HTR-8/SVneo (cell line): ENCODE data around the gene ZSCAN12.
A peak's percentile ranks its signal among the peaks of the same experiment; 100 is the strongest.
"Not testable (repeated sequence)": the region's sequence is repeated elsewhere in the genome, so short reads cannot be mapped to it uniquely, and the experiment has no call there.

Experiments used
- DNase-seq: peaks from one replicate; pipeline ENCODE4 v3.0.0; 2011; ENCODE audit warnings: low spot score, mixed read lengths; ENCODE audit not compliant: insufficient read length
- FAIRE-seq: peaks from 2 replicates; lab custom pipeline; 2011; peaks lifted over from hg19 to GRCh38; lab: Jason Lieb, UNC

ZSCAN12 gene

DNA sequence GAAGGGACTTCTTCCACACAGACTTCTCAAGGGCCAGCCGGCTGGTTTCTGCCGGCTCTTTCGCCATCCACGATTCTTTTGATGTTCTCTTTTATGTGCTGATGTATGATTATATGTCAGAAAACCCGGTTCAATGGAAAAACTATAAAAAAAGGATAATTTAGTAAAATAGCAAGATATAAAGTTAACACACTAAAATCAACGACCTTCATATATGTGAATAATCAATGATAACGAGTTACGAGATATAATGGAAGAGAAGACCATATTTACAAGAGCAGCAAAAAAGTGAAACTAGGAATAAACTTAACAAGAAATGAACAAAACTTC, 540 bp upstream of the ZSCAN12 start:
- FAIRE-seq = no peak

DNA sequence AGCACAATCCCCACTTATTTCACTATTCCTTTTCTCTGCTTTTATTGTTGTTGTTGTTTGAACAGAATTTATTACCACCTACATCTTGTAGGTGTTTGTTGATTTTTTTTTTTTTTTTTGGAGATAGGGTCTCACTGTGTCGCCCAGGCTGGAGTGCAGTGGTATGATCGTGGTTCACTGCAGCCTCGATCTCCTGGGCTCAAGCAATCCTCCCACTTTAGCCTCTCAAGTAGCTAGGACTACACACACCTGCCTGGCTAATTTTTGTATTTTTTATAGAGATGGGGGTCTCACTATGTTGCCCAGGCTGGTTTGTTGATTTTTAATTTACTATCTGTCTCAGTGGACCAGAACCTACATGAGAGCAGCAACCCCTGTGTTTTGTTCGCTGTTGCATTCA, 3.6 kb downstream of the ZSCAN12 start:
- DNase-seq (no peak), FAIRE-seq (no peak)

More for the DNA sequence above, 540 bp upstream of the ZSCAN12 start:
- DNase-seq = no peak

DNA sequence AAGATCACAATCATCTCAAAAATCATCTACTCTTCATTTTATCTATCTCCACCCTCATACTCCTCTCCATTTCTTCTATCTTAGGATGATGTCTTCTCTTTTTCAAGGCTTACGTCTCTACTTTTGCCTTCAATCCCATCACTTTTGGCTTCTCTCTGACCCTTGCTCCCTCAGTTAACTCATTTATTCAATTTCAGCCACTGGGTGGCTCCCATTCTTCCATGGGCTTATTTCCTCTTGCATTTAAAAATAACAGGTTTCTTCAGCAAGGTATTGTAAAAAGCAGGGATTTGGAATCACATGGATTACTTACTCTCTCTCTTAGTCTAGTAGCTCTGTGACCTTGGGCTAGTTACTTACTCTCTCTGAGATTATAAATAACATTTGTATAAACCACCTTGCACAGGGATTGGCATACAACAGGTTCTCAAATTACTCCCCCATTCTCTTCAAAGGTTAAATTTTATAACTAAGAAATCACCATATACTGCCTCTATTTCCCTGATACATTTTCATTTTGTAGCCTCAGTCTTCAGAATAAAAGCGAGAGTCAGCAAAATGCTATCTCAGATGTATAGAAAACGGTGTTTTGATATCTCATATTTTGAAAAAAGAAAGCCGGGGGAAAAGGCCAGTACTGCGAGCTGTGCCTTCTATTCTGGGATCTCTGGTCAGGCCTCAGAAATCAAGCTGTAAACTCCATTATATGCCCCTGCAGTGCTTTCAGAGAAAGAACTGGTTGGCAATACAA, 5.5 kb downstream of the ZSCAN12 start:
- DNase-seq (no peak), FAIRE-seq (no peak)

DNA sequence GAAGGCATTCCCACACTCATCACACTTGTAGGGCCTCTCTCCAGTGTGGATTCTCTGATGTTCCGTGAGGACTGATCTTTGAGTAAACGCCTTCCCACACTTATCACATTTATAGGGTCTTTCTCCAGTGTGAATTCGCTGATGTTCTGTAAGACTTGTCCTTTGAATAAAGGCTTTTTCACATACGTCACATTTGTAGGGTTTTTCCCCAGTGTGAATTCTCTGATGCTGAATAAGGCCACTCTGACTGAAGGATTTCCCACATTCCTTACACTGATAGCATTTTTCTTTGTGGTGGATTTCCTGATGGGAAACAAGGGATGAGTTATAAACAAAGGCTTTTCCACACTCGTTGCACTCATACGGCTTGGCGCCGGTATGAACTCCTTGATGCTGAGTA, 8.9 kb downstream of the ZSCAN12 start:
- FAIRE-seq (no peak), DNase-seq (no peak)

DNA sequence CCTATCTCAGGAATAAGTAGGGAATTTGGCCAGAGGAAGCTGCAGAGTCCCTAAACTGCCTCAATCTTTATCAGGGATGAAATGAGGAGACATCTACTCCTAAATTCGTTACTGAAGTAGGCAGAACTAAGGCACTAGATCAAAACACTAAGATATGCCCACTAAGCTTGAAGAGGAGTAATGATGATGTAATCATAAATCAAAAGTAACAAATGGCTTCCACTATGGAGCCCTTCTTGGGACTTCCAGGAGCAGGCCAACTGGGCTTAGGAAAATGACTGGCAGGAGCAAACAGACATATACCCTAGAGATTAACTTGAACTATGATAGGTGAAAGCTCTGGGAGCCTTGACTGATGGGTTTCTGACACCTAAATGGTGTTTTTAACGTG, 15.4 kb downstream of the ZSCAN12 start:
- peak; percentile 55 for FAIRE-seq
- no peak for DNase-seq

DNA sequence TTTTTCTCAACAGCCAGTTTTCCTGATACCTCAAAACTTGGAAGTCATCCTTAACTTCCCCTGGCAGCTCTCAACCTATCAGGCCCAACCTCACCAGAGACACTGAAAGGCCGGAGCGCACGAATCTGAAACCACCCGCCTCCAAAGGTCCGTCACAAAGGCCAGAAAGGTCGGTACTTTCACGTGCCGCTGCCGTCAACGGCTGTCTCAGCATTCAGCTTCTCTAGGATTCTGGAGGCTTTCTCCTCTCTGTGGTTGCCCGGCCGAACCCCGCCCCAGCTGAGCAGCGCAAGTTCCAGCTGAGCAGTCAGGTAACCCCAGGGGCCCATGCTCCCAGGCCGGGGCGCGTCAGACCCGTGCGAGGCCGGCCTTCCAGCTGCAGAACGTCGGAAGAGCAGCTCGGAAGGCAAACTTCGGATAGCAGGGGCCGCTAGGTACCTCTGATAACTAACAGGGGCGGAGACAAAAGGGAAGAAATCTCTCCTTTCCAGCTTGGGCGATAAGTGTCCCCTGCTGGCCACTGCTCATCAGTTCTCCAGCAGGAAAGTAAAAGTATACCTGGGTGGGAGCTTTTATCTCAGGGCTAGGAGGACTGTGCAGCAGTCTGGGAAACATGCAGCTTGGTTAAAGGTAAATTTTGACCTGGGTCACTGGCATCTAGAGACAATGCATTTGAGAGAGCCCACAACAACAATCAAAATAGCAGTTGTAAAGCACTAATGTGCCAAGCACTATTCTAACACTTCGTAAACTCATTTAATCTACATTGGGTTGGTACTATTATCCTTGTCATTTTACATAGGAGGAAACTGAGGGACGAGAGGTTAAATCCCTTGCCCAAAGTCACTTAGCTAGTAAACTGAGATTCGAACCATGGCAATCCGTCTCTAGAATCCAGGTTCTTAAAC, 16.1 kb downstream of the ZSCAN12 start:
- FAIRE-seq (peak; percentile 89), DNase-seq (peak; percentile 83)

DNA sequence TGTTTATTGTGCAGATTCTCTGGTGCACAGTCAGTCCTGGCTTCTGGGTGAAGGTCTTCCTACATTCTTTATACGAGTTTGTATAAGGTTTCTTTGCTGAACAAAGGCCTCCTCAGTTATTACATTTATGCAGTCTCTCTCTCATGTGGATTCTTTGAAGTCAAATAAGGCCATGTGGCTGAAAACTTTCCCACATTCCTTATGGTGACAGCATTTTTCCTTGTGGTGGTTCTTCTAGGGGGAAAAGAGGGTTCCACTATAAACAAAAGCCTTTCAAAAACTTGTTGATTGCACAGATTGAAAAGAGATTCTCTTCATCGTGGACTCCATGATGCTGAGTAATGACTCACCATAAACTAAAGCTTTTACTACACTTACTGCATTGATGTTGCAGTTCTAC, 19.2 kb downstream of the ZSCAN12 start:
- no peak for DNase-seq
- no peak for FAIRE-seq

DNA sequence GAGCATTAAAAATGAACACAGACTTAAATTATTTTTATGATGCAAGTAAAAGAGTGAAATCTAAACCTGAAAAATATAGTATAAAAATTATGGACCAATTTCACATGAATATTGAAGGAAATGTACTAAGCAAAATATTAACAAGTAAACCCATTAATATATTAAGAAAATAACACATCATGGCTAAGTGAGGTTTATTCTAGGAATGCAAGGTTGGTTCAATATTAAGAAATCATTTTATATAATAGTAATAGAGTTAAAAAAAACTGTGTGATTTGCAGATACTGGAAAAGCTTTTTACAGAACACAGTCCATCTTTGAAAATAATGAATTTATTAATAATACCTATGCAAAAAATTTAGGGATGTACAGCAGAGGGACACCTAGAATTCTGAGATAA, 20.9 kb downstream of the ZSCAN12 start:
- DNase-seq (no peak), FAIRE-seq (no peak)

DNA sequence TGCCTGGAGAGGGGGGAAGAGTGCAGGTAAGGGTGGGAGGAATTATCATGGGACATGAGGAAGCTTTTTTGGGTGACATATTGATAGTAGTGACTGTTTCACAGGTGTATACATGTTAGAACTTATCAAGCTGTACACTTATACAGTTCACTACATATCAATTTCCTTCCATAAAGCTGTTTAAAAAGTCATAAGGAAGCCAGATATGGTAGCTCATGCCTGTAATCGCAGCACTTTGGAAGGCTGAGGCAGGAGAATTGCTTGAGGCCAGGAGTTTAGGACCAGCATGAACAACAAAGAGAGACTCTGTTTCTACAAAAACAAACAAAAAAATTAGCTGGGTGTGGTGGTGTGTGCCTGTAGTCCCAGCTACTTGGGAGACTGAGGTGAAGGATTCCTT, 21.7 kb downstream of the ZSCAN12 start:
- FAIRE-seq (no peak), DNase-seq (no peak)

DNA sequence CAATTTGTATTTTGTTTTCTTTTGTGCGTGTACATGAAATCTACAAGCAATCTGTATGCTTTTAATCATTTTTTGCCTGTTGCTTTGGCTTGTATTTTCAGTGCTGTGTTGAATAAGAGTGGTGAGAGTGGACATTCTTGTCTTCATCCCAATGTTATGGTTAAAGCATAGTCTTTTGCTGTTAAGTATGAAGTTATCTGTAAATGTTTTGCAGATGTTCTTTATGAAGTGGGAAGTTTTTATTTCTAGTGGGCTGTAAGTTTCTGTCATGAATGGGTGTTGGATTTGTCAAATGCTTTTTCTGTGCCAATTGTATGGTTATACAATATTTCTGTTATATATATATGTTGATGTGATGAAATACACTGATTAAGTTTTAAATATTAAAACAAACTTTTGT, 25.6 kb downstream of the ZSCAN12 start:
- FAIRE-seq (no peak), DNase-seq (no peak)

DNA sequence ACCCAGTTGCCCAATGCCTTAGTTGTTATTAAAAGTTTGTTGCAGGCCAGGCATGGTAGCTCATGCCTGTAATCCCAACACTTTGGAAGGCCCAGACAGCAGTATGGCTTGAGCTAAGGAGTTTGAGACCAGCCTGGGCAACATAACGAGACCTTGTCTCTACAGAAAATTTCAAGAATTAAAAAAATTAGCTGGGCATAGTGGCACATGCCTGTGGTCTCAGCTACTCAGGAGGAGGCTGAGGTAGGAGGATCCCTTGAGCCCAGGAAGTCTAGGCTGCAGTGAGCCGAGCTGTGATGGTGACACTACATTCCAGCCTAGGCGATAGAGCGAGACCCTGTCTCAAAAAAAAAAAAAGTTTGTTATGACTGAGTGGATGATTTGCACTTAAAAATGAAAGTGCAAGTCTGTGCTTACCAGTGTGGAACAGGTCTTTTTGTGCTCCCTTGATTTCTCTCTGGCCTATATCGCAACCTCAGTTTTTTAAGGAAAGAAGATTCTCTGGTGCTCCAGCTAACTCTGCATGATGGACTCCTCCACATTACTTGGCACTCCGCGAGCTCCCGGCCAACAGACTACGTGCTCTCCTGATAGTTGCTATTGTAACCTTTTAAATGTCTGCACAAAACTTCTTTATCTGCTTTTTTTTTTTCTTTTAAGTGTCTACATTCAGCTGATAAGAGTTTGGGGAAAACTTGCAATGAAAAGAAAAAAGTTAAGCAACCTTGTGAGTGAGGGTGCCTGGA, 27.7 kb downstream of the ZSCAN12 start:
- FAIRE-seq (no peak), DNase-seq (no peak)

DNA sequence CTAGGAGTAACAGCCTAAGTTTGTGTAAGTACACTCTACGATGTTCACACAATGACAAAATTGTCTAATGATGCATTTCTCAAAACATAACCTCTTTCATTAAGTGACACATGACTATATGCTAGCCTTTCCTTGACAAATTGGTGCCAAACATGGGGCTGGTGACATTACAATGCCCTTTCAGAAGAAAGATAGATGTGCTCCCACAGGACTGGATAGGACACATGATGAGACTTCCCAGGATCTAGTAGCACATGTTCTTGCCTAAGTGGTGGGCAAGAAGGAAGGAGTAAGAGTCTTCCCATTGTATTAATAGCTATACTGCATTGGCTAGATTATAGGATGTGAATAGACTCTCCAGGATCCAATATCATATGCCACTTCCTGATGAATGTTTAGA, 28.3 kb downstream of the ZSCAN12 start:
- no peak for FAIRE-seq
- no peak for DNase-seq

DNA sequence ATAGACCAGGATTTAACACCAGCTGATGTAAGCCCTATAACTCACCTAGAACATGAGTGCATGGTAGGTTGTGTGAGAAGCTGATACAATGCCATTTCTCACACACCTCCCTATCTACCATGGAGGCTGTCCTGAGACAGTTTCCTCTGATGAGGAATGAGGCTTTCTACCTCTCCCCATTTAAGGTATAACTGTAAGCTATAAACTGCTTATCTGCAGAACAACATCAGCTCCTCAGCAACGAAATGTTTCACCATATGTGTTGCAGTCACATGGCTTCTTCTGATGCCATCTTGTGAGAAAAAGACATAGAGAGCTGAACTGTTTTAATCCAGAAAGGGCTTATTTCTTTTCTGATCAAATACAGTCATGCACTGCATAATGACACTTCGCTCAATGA, 29.1 kb downstream of the ZSCAN12 start:
- FAIRE-seq (no peak), DNase-seq (no peak)

DNA sequence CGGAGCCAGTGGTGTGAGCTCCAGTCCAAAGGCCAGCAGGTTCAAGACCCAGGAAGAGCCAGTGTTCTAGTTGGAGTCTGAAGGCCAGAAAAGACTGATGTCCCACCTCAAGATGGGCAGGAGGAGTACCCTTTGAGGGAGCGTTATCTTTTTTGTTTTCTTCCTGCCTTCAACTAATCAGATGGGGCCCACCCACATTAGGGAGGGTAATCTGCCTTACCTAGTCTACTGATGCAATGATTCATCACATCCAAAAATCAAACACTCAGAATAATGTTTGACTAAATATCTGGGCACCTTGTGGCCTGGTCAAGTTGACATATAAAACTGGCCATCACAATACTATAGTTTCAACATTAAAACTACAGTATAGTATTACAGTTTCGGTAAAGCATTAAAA, 30.1 kb downstream of the ZSCAN12 start:
- DNase-seq = no peak
- peak; percentile 49 for FAIRE-seq

DNA sequence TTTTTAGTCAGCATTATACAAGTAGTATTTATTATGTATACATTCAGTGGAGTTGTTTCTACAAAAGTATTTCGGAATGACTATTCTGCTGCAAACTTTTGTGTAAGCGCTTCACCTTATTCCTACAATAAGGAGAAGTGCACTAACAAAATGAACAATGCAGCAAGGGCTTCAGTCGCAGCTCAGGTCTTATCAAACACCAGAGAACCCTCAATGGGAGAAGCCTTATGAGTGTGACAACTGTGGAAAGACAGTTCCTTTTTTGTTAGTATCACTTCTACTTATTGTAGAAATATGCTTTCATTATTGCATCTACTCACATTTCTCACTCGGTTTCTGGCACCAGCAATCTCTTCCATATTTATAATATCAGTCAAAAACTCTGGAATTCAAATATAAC, 31.0 kb downstream of the ZSCAN12 start:
- no peak for DNase-seq
- FAIRE-seq = no peak

DNA sequence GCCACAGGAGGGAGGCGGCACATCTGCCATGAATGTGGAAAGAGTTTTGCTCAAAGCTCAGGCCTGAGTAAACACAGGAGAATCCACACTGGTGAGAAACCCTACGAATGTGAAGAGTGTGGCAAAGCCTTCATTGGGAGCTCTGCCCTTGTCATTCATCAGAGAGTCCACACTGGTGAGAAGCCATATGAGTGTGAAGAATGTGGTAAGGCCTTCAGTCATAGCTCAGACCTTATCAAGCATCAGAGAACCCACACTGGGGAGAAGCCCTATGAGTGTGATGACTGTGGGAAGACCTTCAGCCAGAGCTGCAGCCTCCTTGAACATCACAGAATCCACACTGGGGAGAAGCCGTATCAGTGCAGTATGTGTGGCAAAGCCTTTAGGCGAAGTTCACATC, 34.0 kb downstream of the ZSCAN12 start:
- not testable (repeated sequence) for FAIRE-seq

DNA sequence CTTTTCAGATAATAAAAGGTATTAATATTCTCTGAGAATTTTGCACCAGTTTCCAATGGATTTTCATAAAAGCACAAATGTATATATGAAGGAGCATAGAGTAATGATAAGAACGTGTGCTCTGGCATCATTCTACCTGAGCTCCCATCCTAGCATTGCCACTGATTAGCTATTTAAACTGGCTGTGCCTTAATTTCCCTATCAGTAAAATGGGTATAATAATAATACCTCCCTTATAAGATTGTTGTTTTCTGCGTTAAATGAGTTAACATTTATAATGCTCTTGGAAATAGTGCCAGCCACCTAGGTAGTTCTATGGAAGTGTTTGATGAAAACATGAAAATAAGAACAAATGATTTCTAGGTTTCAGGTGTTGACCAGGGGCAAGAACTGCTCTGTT, 38.6 kb downstream of the ZSCAN12 start:
- FAIRE-seq (no peak), DNase-seq (no peak)

More for the DNA sequence above, 34.0 kb downstream of the ZSCAN12 start:
- DNase-seq = not testable (repeated sequence)

DNA sequence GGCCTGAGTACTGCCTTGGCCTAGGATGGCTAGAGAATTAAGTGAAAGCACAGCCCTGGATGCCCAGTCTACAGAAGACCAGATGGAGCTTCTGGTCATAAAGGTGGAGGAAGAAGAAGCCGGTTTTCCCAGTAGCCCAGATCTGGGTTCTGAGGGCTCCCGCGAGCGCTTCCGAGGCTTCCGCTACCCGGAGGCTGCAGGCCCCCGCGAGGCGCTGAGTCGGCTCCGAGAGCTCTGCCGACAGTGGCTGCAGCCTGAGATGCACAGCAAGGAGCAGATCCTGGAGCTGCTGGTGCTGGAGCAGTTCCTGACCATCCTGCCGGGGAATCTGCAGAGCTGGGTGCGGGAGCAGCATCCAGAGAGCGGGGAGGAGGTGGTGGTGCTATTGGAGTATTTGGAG, 40.0 kb downstream of the ZSCAN12 start:
- DNase-seq = not testable (repeated sequence)
- peak; percentile 52 for FAIRE-seq

DNA sequence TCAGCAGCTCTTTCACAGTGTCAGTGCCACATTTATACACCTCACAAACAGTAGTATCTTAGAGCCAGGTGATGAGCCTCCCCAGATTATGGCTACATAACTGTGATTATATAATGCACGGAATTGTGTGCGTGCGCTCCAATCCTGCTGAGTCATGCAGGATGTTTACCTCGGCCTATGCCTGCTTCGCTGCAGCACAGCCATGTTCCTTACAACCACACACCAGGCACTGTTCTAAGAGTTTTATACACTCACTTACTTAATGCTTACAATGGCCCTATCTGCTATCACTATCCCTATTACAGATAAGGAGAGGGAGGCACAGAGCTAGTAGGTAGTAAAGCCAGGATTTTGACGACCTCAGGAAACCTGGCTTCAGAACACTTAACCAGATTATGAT, 42.5 kb downstream of the ZSCAN12 start:
- FAIRE-seq = no peak
- no peak for DNase-seq

DNA sequence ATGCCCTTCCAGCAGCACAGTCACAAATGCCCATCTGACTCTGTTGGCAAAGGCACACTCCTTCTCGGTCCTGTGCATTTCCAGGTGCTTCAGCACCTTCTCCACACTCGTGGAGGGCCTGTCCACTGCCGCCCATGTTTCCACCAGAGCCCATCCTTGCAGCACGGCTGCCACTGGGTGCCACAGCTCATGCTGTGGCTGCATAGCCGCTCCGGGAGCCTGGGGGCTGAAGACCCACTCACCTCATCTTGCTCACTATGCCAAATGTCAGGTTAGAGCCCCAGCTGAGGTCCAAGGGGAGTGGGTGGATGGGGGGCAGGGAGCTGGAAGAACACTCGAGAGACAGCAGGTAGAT, 42.9 kb downstream of the ZSCAN12 start:
- DNase-seq = no peak
- FAIRE-seq = no peak
